Measurements from ENCODE around the gene USP53. TPM values are rescaled to one million over a fixed set of nuclear protein-coding genes. Genes with fewer than 3 reads are reported as not detected.
A peak's percentile ranks its signal among the peaks of the same experiment; 100 is the strongest.

USP53 gene
- total and polyA plus RNA-seq, 4 donors, result 24.9 to 114 (median 73.8) TPM

- H3K9me3 ChIP-seq (ENCODE audit: control insufficient read depth, low read length), result no peaks in the 10 kb centered on the region
- no peak for ATAC-seq (ENCODE audit: low FRiP score)
- H3K36me3 ChIP-seq (ENCODE audit: control insufficient read depth in 1 of 2, insufficient read depth in 2 of 2, low read length in 1 of 2), result no peaks in the 10 kb centered on the region
- H3K4me3 ChIP-seq (ENCODE audit: low read length in 2 of 2), result no peak overlapping the region
- no peak overlapping the region for H3K27ac ChIP-seq (ENCODE audit: low read depth in 1 of 2, low read length in 2 of 2)
- H3K27me3 ChIP-seq (ENCODE audit: control insufficient read depth in 1 of 2, insufficient read depth in 2 of 2, low read length in 1 of 2), result no peaks in the 10 kb centered on the region
- DNase-seq, result no peak
- WGBS, 2 donors, result 98% methylated on average over 2 of the region's 2 CpGs
- H3K4me1 ChIP-seq (ENCODE audit: control insufficient read depth in 1 of 2, insufficient read depth in 2 of 2, low read length in 2 of 2), result no peaks in the 10 kb centered on the region
- intact Hi-C loops (cut with DNase I), result no loop called here
Measured at GRCh38 chr4:119190354-119190753, 22.2 kb upstream of the USP53 start.

DNA sequence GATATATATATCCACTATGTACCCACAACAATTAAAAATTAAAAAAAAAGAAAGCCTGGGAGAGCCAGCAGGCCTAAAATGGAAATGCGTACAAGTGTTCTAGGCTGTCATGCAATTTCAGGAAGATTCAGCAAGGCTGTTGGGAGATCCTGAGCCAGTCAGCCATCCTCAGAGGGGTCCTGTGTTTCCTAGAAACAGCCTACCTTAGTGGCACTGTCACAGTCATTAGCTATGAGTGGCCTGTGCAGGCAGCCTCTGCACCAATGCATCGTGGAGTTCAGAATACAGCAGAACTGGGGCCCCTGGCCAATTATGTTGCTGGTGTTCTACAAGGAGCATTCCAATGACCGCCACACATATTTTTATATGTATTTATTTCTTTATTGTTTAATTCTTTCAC is 21.0 kb upstream of the USP53 start:
- no peak for DNase-seq
- no peaks in the 10 kb centered on the region for H3K36me3 ChIP-seq (ENCODE audit: control insufficient read depth in 1 of 2, insufficient read depth in 2 of 2, low read length in 1 of 2)
- H3K4me3 ChIP-seq (ENCODE audit: low read length in 2 of 2), result no peak overlapping the region
- WGBS, 2 donors, result 94% methylated on average over 3 of the region's 3 CpGs
- no peaks in the 10 kb centered on the region for H3K9me3 ChIP-seq (ENCODE audit: control insufficient read depth, low read length)
- intact Hi-C loops (cut with DNase I), result no loop called here
- H3K27ac ChIP-seq (ENCODE audit: low read depth in 1 of 2, low read length in 2 of 2), result no peak overlapping the region
- H3K27me3 ChIP-seq (ENCODE audit: control insufficient read depth in 1 of 2, insufficient read depth in 2 of 2, low read length in 1 of 2), result no peaks in the 10 kb centered on the region
- no peak for ATAC-seq (ENCODE audit: low FRiP score)
- H3K4me1 ChIP-seq (ENCODE audit: control insufficient read depth in 1 of 2, insufficient read depth in 2 of 2, low read length in 2 of 2), result no peaks in the 10 kb centered on the region

GRCh38 chr4:119197772-119198212 is 14.7 kb upstream of the USP53 start:
- intact Hi-C loops (cut with DNase I), result no loop called here
- 91 to 94% methylated on average over 11 of the region's 11 CpGs for WGBS, 2 donors
- Histone ChIP-seq H3K36me3 (ENCODE audit: control insufficient read depth in 1 of 2, insufficient read depth in 2 of 2, low read length in 1 of 2) (no peaks in the 10 kb centered on the region), H3K9me3 (ENCODE audit: control insufficient read depth, low read length) (no peaks in the 10 kb centered on the region), H3K27me3 (ENCODE audit: control insufficient read depth in 1 of 2, insufficient read depth in 2 of 2, low read length in 1 of 2) (no peaks in the 10 kb centered on the region), H3K27ac (ENCODE audit: low read depth in 1 of 2, low read length in 2 of 2) (no peak overlapping the region), H3K4me1 (ENCODE audit: control insufficient read depth in 1 of 2, insufficient read depth in 2 of 2, low read length in 2 of 2) (no peaks in the 10 kb centered on the region), H3K4me3 (ENCODE audit: low read length in 2 of 2) (no peak overlapping the region)
- DNase-seq (no peak), ATAC-seq (ENCODE audit: low FRiP score) (no peak)

DNA sequence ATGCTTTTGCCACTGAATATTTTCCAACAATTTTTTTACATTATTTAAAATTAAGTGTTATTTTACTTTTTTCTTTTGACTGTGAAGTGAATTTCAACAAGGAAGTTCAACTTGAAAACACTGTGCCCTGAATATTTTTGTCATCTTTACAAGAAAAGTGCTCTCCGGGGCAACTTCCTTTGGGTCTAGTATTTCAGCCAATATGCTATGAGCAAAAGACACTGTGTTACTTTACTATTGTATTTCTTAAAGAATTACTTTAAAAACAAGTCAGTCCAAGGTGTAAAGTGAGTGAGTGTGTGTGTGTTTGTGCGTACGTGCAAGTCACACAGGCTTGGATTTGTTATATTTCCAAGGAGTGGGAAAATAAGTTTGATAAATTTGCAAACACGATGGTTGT is 7.6 kb upstream of the USP53 start:
- no peak overlapping the region for H3K4me3 ChIP-seq (ENCODE audit: low read length in 2 of 2)
- intact Hi-C loops (cut with DNase I), result no loop called here
- H3K4me1 ChIP-seq (ENCODE audit: control insufficient read depth in 1 of 2, insufficient read depth in 2 of 2, low read length in 2 of 2), result no peaks in the 10 kb centered on the region
- no peak for DNase-seq
- 25 to 27% methylated on average over 4 of the region's 4 CpGs for WGBS, 2 donors
- ATAC-seq (ENCODE audit: low FRiP score), result no peak
- no peaks in the 10 kb centered on the region for H3K9me3 ChIP-seq (ENCODE audit: control insufficient read depth, low read length)
- no peak overlapping the region for H3K27ac ChIP-seq (ENCODE audit: low read depth in 1 of 2, low read length in 2 of 2)
- no peaks in the 10 kb centered on the region for H3K36me3 ChIP-seq (ENCODE audit: control insufficient read depth in 1 of 2, insufficient read depth in 2 of 2, low read length in 1 of 2)
- H3K27me3 ChIP-seq (ENCODE audit: control insufficient read depth in 1 of 2, insufficient read depth in 2 of 2, low read length in 1 of 2), result no peaks in the 10 kb centered on the region

GRCh38 chr4:119205690-119206089 is 6.8 kb upstream of the USP53 start:
- Histone ChIP-seq H3K36me3 (ENCODE audit: control insufficient read depth in 1 of 2, insufficient read depth in 2 of 2, low read length in 1 of 2) (no peaks in the 10 kb centered on the region), H3K27ac (ENCODE audit: low read depth in 1 of 2, low read length in 2 of 2) (no peak overlapping the region), H3K9me3 (ENCODE audit: control insufficient read depth, low read length) (no peaks in the 10 kb centered on the region), H3K4me1 (ENCODE audit: control insufficient read depth in 1 of 2, insufficient read depth in 2 of 2, low read length in 2 of 2) (no peaks in the 10 kb centered on the region), H3K27me3 (ENCODE audit: control insufficient read depth in 1 of 2, insufficient read depth in 2 of 2, low read length in 1 of 2) (no peaks in the 10 kb centered on the region), H3K4me3 (ENCODE audit: low read length in 2 of 2) (no peak overlapping the region)
- DNase-seq (no peak), ATAC-seq (ENCODE audit: low FRiP score) (no peak)
- intact Hi-C loops (cut with DNase I), result no loop called here

DNA sequence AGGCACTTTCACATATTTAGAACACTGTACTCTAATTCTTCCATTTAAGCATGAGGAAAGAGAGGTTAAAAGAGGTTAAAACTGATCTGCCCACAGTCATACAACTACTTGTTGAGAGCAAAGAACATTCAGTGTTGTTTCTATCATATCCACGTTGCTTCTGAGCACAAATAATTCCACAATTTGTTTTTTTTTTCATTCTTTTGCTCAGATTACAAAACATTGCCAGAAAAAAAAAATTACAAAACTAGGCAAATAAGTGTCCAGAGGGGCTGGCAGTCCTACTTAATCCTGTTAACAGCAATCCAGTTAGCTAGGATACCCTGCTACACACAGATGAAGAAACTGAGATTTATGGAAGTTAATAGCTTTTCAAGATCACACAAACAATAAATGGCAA is 6.3 kb upstream of the USP53 start:
- H3K27me3 ChIP-seq (ENCODE audit: control insufficient read depth in 1 of 2, insufficient read depth in 2 of 2, low read length in 1 of 2), result no peaks in the 10 kb centered on the region
- DNase-seq, result no peak
- H3K4me1 ChIP-seq (ENCODE audit: control insufficient read depth in 1 of 2, insufficient read depth in 2 of 2, low read length in 2 of 2), result no peaks in the 10 kb centered on the region
- intact Hi-C loops (cut with DNase I), result no loop called here
- no peaks in the 10 kb centered on the region for H3K36me3 ChIP-seq (ENCODE audit: control insufficient read depth in 1 of 2, insufficient read depth in 2 of 2, low read length in 1 of 2)
- no peak overlapping the region for H3K4me3 ChIP-seq (ENCODE audit: low read length in 2 of 2)
- 3 to 8% methylated on average over 1 of the region's 1 CpG for WGBS, 2 donors
- no peaks in the 10 kb centered on the region for H3K9me3 ChIP-seq (ENCODE audit: control insufficient read depth, low read length)
- no peak overlapping the region for H3K27ac ChIP-seq (ENCODE audit: low read depth in 1 of 2, low read length in 2 of 2)
- ATAC-seq (ENCODE audit: low FRiP score), result peak; percentile 33

DNA sequence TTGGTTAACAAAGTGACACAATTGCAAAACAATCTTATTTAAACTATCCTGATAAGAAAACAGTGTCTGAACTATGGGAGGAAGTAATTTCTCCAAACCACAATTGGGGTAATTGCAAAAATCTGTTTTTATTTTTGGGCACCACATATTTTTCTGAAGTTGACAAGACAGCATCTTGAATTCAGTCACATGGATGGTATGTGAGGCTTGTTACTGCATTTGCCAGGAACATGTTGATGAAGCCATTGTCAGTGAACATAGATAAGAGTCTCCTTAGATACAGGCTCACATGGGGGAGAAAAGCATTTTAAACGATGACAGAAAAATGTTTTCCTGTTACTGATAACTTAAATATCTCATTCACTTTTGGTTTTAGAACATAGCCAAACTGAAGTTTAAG is 5.5 kb upstream of the USP53 start:
- H3K36me3 ChIP-seq (ENCODE audit: control insufficient read depth in 1 of 2, insufficient read depth in 2 of 2, low read length in 1 of 2), result no peaks in the 10 kb centered on the region
- ATAC-seq (ENCODE audit: low FRiP score) (no peak), DNase-seq (no peak)
- H3K27me3 ChIP-seq (ENCODE audit: control insufficient read depth in 1 of 2, insufficient read depth in 2 of 2, low read length in 1 of 2), result no peaks in the 10 kb centered on the region
- WGBS, 2 donors, result 32 to 41% methylated on average over 1 of the region's 1 CpG
- intact Hi-C loops (cut with DNase I), result no loop called here
- H3K4me3 ChIP-seq (ENCODE audit: low read length in 2 of 2), result no peak overlapping the region
- no peak overlapping the region for H3K27ac ChIP-seq (ENCODE audit: low read depth in 1 of 2, low read length in 2 of 2)
- no peaks in the 10 kb centered on the region for H3K9me3 ChIP-seq (ENCODE audit: control insufficient read depth, low read length)
- H3K4me1 ChIP-seq (ENCODE audit: control insufficient read depth in 1 of 2, insufficient read depth in 2 of 2, low read length in 2 of 2), result no peaks in the 10 kb centered on the region

GRCh38 chr4:119209077-119209476 is 3.4 kb upstream of the USP53 start:
- Histone ChIP-seq H3K4me3 (ENCODE audit: low read length in 2 of 2) (no peak overlapping the region), H3K36me3 (ENCODE audit: control insufficient read depth in 1 of 2, insufficient read depth in 2 of 2, low read length in 1 of 2) (no peaks in the 10 kb centered on the region), H3K4me1 (ENCODE audit: control insufficient read depth in 1 of 2, insufficient read depth in 2 of 2, low read length in 2 of 2) (no peaks in the 10 kb centered on the region), H3K27me3 (ENCODE audit: control insufficient read depth in 1 of 2, insufficient read depth in 2 of 2, low read length in 1 of 2) (no peaks in the 10 kb centered on the region), H3K9me3 (ENCODE audit: control insufficient read depth, low read length) (no peaks in the 10 kb centered on the region), H3K27ac (ENCODE audit: low read depth in 1 of 2, low read length in 2 of 2) (no peak overlapping the region)
- no peak for ATAC-seq (ENCODE audit: low FRiP score)
- intact Hi-C loops (cut with DNase I), result no loop called here
- DNase-seq, result no peak

DNA sequence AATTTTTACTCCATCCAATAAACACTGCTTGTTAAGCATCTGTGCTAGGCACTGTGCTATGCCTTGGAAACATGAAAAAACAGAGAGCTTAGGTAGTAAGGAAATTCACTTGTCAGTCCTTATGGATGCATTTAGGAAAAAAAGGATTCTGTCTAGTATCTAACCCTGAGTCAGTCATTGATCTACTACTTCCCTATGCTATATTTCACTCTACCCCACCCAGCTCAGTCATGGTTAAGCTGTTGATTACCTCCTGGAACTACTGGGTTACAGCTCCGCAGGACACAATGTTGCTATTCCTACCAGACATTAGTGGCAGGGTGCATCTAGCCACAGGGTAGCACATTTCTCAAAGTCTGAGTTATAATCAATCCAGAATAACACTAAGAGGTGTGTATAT is 2.9 kb upstream of the USP53 start:
- Histone ChIP-seq H3K27ac (ENCODE audit: low read depth in 1 of 2, low read length in 2 of 2) (no peak overlapping the region), H3K9me3 (ENCODE audit: control insufficient read depth, low read length) (no peaks in the 10 kb centered on the region), H3K4me1 (ENCODE audit: control insufficient read depth in 1 of 2, insufficient read depth in 2 of 2, low read length in 2 of 2) (no peaks in the 10 kb centered on the region), H3K4me3 (ENCODE audit: low read length in 2 of 2) (no peak overlapping the region), H3K27me3 (ENCODE audit: control insufficient read depth in 1 of 2, insufficient read depth in 2 of 2, low read length in 1 of 2) (no peaks in the 10 kb centered on the region), H3K36me3 (ENCODE audit: control insufficient read depth in 1 of 2, insufficient read depth in 2 of 2, low read length in 1 of 2) (no peaks in the 10 kb centered on the region)
- ATAC-seq (ENCODE audit: low FRiP score) (no peak), DNase-seq (no peak)
- WGBS, 2 donors, result 93 to 97% methylated on average over 1 of the region's 1 CpG
- intact Hi-C loops (cut with DNase I), result no loop called here
